Stimulated activated CD8-positive, alpha-beta memory T cell treated with anti-CD3 and anti-CD28 coated beads, Interleukin-12 subunit alpha, Interleukin-12 subunit beta, amount 100 ng/mL, for 24 hours (primary cell): ENCODE measurements around the gene FPGS.

Experiments used
- DNase-seq: peaks from one replicate; pipeline ENCODE4 v3.0.0-alpha.2; 2020; ENCODE audit errors: extremely low read depth

The FPGS gene

GRCh38 chr9:127860260-127860659, 57.6 kb downstream of the FPGS start:
- no peak for DNase-seq

- DNase-seq: no peak
Measured at GRCh38 chr9:127860779-127861178, 58.1 kb downstream of the FPGS start.

DNA sequence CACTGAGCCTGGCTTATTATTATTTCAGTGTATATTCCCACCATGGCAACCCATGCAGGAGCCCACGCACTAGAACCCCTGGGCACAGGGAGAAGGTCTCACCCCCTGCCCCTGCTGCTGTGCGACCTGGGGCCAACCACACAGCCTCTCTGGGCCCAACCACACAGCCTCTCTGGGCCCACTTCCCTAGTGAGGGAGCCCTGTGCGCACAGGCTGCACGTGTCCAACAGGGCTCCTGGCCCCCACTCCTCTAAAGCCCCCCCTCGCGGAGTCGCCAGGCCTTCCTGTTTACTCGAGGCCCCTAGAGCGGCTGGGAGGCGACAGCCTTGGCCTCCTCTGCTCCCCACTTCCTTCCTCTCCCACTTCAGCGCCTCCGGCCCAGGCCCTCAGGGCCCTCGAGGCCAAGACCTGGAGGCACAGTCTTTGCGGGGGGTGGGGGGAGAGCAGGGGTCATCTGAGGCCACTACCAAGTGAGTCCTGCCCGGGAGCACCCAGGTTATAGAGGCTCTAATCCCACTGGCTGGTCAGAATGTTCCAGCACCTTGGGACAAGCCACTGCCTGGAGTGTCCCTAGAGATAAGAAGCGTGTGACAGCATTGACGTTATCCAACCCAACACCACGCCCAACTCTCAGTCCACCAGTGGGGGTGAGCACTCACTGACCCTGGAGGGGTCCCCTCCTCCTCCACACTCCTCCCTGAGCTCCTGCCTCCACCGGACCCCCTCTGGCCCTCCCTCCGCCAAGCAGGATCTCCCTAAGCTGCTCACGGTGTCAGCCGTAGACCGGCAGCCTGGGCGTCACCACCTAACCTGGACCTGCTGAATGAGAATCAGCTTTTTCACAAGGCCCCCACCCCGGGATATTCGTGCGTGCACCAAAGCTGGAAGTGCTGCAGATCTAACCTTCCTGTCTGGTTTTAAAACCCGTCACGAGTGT, 59.7 kb downstream of the FPGS start:
- DNase-seq: no peak

GRCh38 chr9:127863191-127863621, 60.5 kb downstream of the FPGS start:
- no peak for DNase-seq
